ENCODE results near the gene PARP12.

The PARP12 gene

DNA sequence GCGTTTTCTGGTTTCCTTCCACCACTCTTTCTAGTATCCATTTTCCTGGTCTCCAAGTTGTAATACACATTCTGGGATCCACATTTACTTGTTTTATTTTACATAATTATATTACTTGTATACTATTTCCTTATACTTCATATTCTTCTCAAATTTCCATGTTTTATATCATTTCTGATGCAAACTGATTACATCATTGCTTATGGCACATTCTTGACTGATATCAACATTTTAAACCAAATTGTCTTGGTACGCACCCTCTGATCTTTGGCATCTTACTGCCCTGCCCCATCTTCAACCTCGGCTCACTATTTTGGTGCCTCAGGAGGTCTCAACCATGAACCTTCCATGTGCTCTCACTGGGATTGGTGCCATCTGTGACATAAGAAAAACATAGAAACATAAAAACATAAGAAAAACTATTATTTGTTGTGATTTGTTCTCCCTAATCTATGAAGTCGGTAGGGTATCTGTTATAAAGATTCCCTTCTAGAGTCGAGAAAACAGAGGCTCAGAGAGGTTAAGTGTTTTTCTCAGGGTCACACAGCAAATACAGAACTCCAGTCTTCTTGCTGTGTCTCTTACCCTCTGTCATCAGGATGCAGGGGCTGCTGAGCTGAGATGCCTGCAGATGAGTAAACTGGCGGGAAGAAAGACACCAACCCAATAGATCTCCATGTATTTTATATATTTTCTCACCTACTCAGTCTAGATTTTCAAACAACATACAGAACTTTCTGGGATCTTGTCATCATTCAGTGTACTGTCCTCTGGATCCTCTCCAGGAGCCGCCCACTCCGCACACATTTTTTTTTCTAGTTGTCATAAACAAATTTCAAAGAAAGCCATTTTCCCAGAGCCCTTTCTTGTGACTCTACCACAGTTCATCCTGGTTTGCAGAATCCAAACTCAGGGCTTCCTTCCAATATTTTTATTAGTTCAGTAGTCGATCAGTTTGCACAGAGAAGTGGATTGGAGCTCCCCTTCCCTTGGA is 79.5 kb downstream of the PARP12 start:
- ChIA-PET CTCF (no interaction called here), POLR2A (no interaction called here)
- no peaks in the 10 kb centered on the region for H3K4me1 ChIP-seq (ENCODE audit: control insufficient read depth, insufficient read depth, low read length)
- H3K9me3 ChIP-seq (ENCODE audit: control insufficient read depth, insufficient read depth, low read depth, low read length): no peaks in the 10 kb centered on the region
- H3K36me3 ChIP-seq (ENCODE audit: control insufficient read depth in 2 of 2, insufficient read depth in 1 of 2, low read length in 2 of 2): no peaks in the 10 kb centered on the region
- TF ChIP-seq ZNF416 (tag by site-specific recombination; IDR thresholded peaks at IDR 0.05): no peak
- 0 out of 2 replicates have a peak, but pooled peaks have one; percentile 27 for TF ChIP-seq ZNF121 (tag by site-specific recombination; IDR thresholded peaks at IDR 0.05)
- TF ChIP-seq, protein P1, sequence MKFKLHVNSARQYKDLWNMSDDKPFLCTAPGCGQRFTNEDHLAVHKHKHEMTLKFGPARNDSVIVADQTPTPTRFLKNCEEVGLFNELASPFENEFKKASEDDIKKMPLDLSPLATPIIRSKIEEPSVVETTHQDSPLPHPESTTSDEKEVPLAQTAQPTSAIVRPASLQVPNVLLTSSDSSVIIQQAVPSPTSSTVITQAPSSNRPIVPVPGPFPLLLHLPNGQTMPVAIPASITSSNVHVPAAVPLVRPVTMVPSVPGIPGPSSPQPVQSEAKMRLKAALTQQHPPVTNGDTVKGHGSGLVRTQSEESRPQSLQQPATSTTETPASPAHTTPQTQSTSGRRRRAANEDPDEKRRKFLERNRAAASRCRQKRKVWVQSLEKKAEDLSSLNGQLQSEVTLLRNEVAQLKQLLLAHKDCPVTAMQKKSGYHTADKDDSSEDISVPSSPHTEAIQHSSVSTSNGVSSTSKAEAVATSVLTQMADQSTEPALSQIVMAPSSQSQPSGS (tag by site-specific recombination; IDR thresholded peaks at IDR 0.05; ENCODE audit: low read depth): peak; percentile 64
- TF ChIP-seq, protein P2, sequence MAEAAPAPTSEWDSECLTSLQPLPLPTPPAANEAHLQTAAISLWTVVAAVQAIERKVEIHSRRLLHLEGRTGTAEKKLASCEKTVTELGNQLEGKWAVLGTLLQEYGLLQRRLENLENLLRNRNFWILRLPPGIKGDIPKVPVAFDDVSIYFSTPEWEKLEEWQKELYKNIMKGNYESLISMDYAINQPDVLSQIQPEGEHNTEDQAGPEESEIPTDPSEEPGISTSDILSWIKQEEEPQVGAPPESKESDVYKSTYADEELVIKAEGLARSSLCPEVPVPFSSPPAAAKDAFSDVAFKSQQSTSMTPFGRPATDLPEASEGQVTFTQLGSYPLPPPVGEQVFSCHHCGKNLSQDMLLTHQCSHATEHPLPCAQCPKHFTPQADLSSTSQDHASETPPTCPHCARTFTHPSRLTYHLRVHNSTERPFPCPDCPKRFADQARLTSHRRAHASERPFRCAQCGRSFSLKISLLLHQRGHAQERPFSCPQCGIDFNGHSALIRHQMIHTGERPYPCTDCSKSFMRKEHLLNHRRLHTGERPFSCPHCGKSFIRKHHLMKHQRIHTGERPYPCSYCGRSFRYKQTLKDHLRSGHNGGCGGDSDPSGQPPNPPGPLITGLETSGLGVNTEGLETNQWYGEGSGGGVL (tag by site-specific recombination; IDR thresholded peaks at IDR 0.05): no peak
- H3K27ac ChIP-seq (ENCODE audit: extremely low read depth, low read depth, low read length): no peak overlapping the region
- H3K4me3 ChIP-seq (ENCODE audit: low read depth, low read length): no peak overlapping the region

DNA sequence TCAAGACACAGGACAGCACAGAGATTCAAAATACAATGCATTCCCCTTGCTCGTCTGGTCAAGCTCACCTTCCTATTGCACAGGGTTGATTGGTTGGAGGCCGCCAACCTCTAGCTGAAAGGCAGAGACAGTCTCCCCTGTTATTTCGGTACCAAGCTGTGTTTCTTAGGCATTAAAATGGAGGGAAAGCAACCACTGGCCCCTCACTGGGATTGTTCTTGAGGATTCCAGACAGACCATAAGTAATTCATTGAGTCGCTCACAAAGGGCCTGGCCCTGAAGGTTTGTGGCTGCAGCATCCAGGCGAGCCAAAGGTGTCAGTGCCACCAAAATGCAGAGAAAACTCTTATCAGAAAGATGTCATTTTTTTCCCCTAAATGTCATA is 81.2 kb downstream of the PARP12 start:
- Histone ChIP-seq H3K27ac (ENCODE audit: extremely low read depth, low read depth, low read length) (no peak overlapping the region), H3K4me3 (ENCODE audit: low read depth, low read length) (no peak overlapping the region), H3K36me3 (ENCODE audit: control insufficient read depth in 2 of 2, insufficient read depth in 1 of 2, low read length in 2 of 2) (no peaks in the 10 kb centered on the region), H3K9me3 (ENCODE audit: control insufficient read depth, insufficient read depth, low read depth, low read length) (no peaks in the 10 kb centered on the region), H3K4me1 (ENCODE audit: control insufficient read depth, insufficient read depth, low read length) (no peaks in the 10 kb centered on the region)
- ChIA-PET CTCF (no interaction called here), POLR2A (no interaction called here)
- no peak for TF ChIP-seq ZNF426 (tag by site-specific recombination; IDR thresholded peaks at IDR 0.05)
- TF ChIP-seq, protein P3, sequence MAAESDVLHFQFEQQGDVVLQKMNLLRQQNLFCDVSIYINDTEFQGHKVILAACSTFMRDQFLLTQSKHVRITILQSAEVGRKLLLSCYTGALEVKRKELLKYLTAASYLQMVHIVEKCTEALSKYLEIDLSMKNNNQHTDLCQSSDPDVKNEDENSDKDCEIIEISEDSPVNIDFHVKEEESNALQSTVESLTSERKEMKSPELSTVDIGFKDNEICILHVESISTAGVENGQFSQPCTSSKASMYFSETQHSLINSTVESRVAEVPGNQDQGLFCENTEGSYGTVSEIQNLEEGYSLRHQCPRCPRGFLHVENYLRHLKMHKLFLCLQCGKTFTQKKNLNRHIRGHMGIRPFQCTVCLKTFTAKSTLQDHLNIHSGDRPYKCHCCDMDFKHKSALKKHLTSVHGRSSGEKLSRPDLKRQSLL (tag by site-specific recombination; IDR thresholded peaks at IDR 0.05): no peak
- TF ChIP-seq ZNF341 (tag by site-specific recombination; IDR thresholded peaks at IDR 0.05; ENCODE audit: low read depth): no peak
- TF ChIP-seq ZNF274 (IDR thresholded peaks at IDR 0.05; ENCODE audit: low read length): no peak
- no peak for TF ChIP-seq ZNF274 (tag by site-specific recombination; IDR thresholded peaks at IDR 0.05; ENCODE audit: borderline replicate concordance)
- no peak for TF ChIP-seq PRDM1 (tag by site-specific recombination; IDR thresholded peaks at IDR 0.05)
- no peak for TF ChIP-seq ZNF2 (tag by site-specific recombination; IDR thresholded peaks at IDR 0.05)
- no peak for TF ChIP-seq ZNF248 (tag by site-specific recombination; IDR thresholded peaks at IDR 0.05)
- TF ChIP-seq, protein P4, sequence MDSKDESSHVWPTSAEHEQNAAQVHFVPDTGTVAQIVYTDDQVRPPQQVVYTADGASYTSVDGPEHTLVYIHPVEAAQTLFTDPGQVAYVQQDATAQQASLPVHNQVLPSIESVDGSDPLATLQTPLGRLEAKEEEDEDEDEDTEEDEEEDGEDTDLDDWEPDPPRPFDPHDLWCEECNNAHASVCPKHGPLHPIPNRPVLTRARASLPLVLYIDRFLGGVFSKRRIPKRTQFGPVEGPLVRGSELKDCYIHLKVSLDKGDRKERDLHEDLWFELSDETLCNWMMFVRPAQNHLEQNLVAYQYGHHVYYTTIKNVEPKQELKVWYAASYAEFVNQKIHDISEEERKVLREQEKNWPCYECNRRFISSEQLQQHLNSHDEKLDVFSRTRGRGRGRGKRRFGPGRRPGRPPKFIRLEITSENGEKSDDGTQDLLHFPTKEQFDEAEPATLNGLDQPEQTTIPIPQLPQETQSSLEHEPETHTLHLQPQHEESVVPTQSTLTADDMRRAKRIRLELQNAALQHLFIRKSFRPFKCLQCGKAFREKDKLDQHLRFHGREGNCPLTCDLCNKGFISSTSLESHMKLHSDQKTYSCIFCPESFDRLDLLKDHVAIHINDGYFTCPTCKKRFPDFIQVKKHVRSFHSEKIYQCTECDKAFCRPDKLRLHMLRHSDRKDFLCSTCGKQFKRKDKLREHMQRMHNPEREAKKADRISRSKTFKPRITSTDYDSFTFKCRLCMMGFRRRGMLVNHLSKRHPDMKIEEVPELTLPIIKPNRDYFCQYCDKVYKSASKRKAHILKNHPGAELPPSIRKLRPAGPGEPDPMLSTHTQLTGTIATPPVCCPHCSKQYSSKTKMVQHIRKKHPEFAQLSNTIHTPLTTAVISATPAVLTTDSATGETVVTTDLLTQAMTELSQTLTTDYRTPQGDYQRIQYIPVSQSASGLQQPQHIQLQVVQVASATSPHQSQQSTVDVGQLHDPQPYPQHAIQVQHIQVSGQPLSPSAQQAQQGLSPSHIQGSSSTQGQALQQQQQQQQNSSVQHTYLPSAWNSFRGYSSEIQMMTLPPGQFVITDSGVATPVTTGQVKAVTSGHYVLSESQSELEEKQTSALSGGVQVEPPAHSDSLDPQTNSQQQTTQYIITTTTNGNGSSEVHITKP (tag by site-specific recombination; IDR thresholded peaks at IDR 0.05): no peak
- TF ChIP-seq KLF8 (tag by site-specific recombination; IDR thresholded peaks at IDR 0.05): no peak
- TF ChIP-seq ZNF701 (tag by site-specific recombination; IDR thresholded peaks at IDR 0.05): no peak
- no peak for TF ChIP-seq BCL11B (tag by site-specific recombination; IDR thresholded peaks at IDR 0.05; ENCODE audit: low read depth)
- TF ChIP-seq, protein P5, sequence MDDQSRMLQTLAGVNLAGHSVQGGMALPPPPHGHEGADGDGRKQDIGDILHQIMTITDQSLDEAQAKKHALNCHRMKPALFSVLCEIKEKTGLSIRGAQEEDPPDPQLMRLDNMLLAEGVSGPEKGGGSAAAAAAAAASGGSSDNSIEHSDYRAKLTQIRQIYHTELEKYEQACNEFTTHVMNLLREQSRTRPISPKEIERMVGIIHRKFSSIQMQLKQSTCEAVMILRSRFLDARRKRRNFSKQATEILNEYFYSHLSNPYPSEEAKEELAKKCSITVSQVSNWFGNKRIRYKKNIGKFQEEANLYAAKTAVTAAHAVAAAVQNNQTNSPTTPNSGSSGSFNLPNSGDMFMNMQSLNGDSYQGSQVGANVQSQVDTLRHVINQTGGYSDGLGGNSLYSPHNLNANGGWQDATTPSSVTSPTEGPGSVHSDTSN (CRISPR knock-in tag; IDR thresholded peaks at IDR 0.05): no peak
- TF ChIP-seq ZNF239 (tag by site-specific recombination; IDR thresholded peaks at IDR 0.05): no peak
- TF ChIP-seq ZFP37 (tag by site-specific recombination; IDR thresholded peaks at IDR 0.05): no peak

Measured in HEK293 (cell line).